Renal pelvis (tissue), 4 donors: ENCODE measurements around the gene USP9X. TPM values are rescaled to one million over a fixed set of nuclear protein-coding genes. Genes with fewer than 3 reads are reported as not detected.
"Not testable (repeated sequence)": the region's sequence is repeated elsewhere in the genome, so short reads cannot be mapped to it uniquely, and the experiment has no call there.

ENCODE experiments used
- DNase-seq: peaks from one replicate; pipeline ENCODE4 v3.0.0-alpha.2; 2013
- polyA plus RNA-seq, 3 donors: library from polyadenylated mRNA; unstranded; fragments of 120-200 nt; gene quantifications; one replicate each; pipeline ENCODE4 v1.2.1, GENCODE V29; 2013; ENCODE audit not compliant: insufficient read length in 3 of 3

USP9X gene
- polyA plus RNA-seq, 3 donors, result 57.3 to 71.3 (median 61.8) TPM

GRCh38 chrX:41180194-41180908 lies 95.1 kb downstream of the USP9X start:
- peak; percentile 58 for DNase-seq

GRCh38 chrX:41184312-41184711 lies 99.1 kb downstream of the USP9X start:
- no peak for DNase-seq

GRCh38 chrX:41186946-41187345 lies 101.7 kb downstream of the USP9X start:
- not testable (repeated sequence) for DNase-seq

- DNase-seq, result no peak
Observed at GRCh38 chrX:41189156-41189555, 103.9 kb downstream of the USP9X start.

- no peak for DNase-seq
Observed at GRCh38 chrX:41192880-41193279, 107.6 kb downstream of the USP9X start.

- DNase-seq, result no peak
Observed at GRCh38 chrX:41198410-41198809, 113.2 kb downstream of the USP9X start.

- DNase-seq, result no peak
Observed at GRCh38 chrX:41200785-41201184, 115.5 kb downstream of the USP9X start.

GRCh38 chrX:41209853-41210252 lies 124.6 kb downstream of the USP9X start:
- no peak for DNase-seq

- no peak for DNase-seq
Observed at GRCh38 chrX:41224605-41225004, 139.4 kb downstream of the USP9X start.

- no peak for DNase-seq
Observed at GRCh38 chrX:41233988-41234387, 148.7 kb downstream of the USP9X start.

GRCh38 chrX:41234471-41234870 lies 149.2 kb downstream of the USP9X start:
- not testable (repeated sequence) for DNase-seq

- no peak for DNase-seq
Observed at GRCh38 chrX:41234962-41235361, 149.7 kb downstream of the USP9X start.

- DNase-seq, result no peak
Observed at GRCh38 chrX:41236629-41237028, 151.4 kb downstream of the USP9X start.

- no peak for DNase-seq
Observed at GRCh38 chrX:41240509-41240908, 155.3 kb downstream of the USP9X start.

- DNase-seq, result no peak
Observed at GRCh38 chrX:41241962-41242361, 156.7 kb downstream of the USP9X start.

GRCh38 chrX:41245641-41246040 lies 160.4 kb downstream of the USP9X start:
- no peak for DNase-seq

- DNase-seq, result no peak
Observed at GRCh38 chrX:41250867-41251266, 165.6 kb downstream of the USP9X start.

GRCh38 chrX:41257801-41258200 lies 172.6 kb downstream of the USP9X start:
- no peak for DNase-seq

- no peak for DNase-seq
Observed at GRCh38 chrX:41258226-41258625, 173.0 kb downstream of the USP9X start.

- DNase-seq, result no peak
Observed at GRCh38 chrX:41258871-41259270, 173.6 kb downstream of the USP9X start.

GRCh38 chrX:41259516-41259915 lies 174.3 kb downstream of the USP9X start:
- no peak for DNase-seq

GRCh38 chrX:41265615-41266014 lies 180.4 kb downstream of the USP9X start:
- DNase-seq, result no peak

GRCh38 chrX:41273638-41274037 lies 188.4 kb downstream of the USP9X start:
- DNase-seq, result no peak
